GM21360 (cell line): ENCODE data around the gene KRTAP12-3.
"Not testable (repeated sequence)": the region's sequence is repeated elsewhere in the genome, so short reads cannot be mapped to it uniquely, and the experiment has no call there.

ENCODE experiments used
- ATAC-seq: cut with Tn5 transposase; IDR thresholded peaks from one replicate; pipeline ENCODE4 v1.9.1; 2021; ENCODE audit warnings: mild to moderate bottlenecking, moderate library complexity; ENCODE audit not compliant: unreplicated experiment

The KRTAP12-3 gene, protein sequence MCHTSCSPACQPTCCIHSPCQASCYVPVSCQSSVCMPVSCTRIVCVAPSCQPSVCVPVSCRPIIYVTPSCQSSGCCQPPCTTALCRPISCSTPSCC

DNA sequence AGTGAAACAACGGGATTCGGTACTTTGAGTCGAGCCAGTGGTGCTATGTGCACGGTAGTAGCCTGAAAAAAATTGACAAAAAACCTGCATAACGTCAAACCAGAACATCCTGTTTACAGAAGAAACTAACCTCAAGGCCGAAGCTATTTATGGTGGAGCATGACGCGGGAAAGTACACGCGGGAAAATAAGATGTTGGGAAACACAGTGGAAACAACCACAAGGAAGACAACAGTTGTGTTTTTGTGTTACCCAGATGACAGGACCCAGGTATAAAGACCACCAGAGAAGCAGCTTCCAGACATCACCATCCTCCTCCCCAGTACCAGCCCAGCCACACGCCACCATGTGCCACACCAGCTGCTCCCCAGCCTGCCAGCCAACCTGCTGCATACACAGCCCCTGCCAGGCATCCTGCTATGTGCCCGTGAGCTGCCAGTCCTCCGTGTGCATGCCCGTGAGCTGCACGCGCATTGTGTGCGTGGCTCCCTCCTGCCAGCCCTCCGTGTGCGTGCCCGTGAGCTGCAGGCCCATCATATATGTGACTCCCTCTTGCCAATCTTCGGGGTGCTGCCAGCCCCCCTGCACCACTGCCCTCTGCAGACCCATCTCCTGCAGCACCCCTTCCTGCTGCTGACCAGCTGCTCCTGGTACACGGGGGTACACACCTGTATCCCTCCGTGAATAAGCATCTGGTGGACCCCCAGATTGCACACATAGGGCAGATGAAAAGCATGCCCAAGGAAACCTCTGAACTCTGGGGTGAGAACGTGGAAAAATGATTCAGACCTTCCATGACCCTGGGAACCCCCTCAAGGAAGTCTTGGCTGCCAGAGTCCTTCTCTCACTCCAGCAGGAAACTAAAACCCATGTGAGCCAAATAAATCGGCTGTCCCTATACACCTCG lies at the start of gene KRTAP12-3:
Gene KRTAP12-3 (plus strand): TSS at position 298 of the 906 bp plus-strand sequence. CDS start 48 bp downstream, at position 346.
- ATAC-seq: no peak

- ATAC-seq: no peak
Observed at GRCh38 chr21:44609193-44609592, 48.5 kb upstream of the KRTAP12-3 start.

- not testable (repeated sequence) for ATAC-seq
Observed at GRCh38 chr21:44610157-44610843, 47.4 kb upstream of the KRTAP12-3 start.

- no peak for ATAC-seq
Observed at GRCh38 chr21:44611551-44611950, 46.2 kb upstream of the KRTAP12-3 start.

GRCh38 chr21:44612029-44612486 lies 45.7 kb upstream of the KRTAP12-3 start, which contains the start of gene KRTAP10-8:
TSS of gene KRTAP10-8 (plus strand) at chr21:44612079. CDS start at chr21:44612101, 22 bp downstream.
- ATAC-seq: no peak

GRCh38 chr21:44612669-44613229 lies 45.0 kb upstream of the KRTAP12-3 start:
- no peak for ATAC-seq

- no peak for ATAC-seq
Observed at GRCh38 chr21:44613386-44614155, 44.2 kb upstream of the KRTAP12-3 start.

- ATAC-seq: no peak
Observed at GRCh38 chr21:44614161-44614631, 43.5 kb upstream of the KRTAP12-3 start.

- ATAC-seq: no peak
Observed at GRCh38 chr21:44614961-44615391, 42.8 kb upstream of the KRTAP12-3 start.

- no peak for ATAC-seq
Observed at GRCh38 chr21:44615466-44615865, 42.3 kb upstream of the KRTAP12-3 start.

GRCh38 chr21:44615911-44616590 lies 41.7 kb upstream of the KRTAP12-3 start:
- ATAC-seq: no peak

- no peak for ATAC-seq
Observed at GRCh38 chr21:44616591-44616926, 41.2 kb upstream of the KRTAP12-3 start.

- ATAC-seq: no peak
Observed at GRCh38 chr21:44617071-44617501, 40.6 kb upstream of the KRTAP12-3 start.

DNA sequence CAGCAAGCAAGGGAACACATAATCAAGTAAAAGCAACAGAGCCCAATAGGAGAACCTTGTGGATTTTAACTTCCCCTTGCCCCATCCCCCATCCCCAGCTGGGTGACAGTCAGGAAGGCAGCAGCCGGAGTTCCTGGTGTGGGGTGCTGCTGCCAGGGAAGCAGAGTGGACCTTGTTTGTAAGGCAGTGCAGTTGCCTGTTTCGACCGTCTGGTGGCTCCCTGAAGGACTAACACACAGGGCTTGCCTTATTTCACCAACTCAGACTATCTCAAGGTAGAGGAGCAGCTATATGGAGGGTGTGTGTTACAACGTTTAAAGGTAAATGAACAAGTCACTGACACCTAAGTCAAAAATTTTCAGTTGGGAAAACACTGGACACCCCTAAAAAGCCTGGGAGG lies 39.2 kb upstream of the KRTAP12-3 start:
- ATAC-seq: no peak

GRCh38 chr21:44618909-44619308 lies 38.8 kb upstream of the KRTAP12-3 start:
- no peak for ATAC-seq

DNA sequence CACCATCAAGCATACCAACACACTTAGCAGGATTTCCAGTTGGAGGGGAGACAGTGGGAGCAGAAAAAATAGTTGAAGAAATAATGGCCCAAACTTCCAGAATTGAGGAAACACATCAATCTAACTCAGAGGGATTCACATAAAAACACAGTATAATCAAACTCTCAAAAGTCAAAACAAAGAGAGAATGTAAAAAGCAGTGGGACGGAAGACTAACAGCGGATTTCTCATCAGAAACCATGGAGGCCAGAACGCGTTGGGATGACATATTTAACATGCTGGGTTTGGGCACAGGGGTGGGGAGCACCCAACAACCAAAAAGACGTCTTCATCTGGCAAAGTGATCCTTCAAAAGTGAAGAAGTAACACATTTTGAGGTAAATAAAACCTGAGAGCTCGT lies 37.8 kb upstream of the KRTAP12-3 start:
- ATAC-seq: no peak

- no peak for ATAC-seq
Observed at GRCh38 chr21:44623575-44623974, 34.2 kb upstream of the KRTAP12-3 start.

DNA sequence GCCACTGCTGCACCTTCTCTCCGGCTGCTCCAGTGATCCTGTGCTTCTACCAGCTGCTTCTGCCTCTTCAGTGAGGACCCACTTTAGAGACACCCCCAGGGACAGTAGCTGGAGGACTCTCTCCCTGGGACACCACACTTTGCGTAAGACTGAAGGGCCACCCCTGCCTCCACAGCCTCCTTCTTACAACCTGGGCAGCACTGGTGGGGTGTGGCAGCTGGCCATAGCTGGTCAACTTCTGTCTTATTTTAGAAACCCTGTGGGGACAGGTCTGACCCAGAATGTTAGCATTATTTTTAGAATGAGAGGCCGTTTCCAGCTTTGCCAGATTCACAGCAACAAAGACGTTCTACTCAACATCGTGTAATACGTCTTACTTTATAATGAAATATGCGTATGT lies 32.0 kb upstream of the KRTAP12-3 start:
- no peak for ATAC-seq

- no peak for ATAC-seq
Observed at GRCh38 chr21:44626262-44626661, 31.5 kb upstream of the KRTAP12-3 start.

GRCh38 chr21:44626673-44627143 lies 31.0 kb upstream of the KRTAP12-3 start, which contains the start of gene KRTAP10-9:
TSS of gene KRTAP10-9 (plus strand) at chr21:44627093. CDS start at chr21:44627172, 79 bp downstream.
- no peak for ATAC-seq
